C4-2B (cell line): ENCODE measurements around the gene C7orf57.

ENCODE experiments used
- ZFX ChIP-seq: fragments of 450-650 bp; IDR thresholded peaks from 2 replicates; pipeline ENCODE4 v1.6.1; 2017
- TF ChIP-seq, protein P1 (sequence below): fragments of 450-650 bp; conservative IDR thresholded peaks from 2 replicates; pipeline ENCODE4 v1.5.1; 2017; ENCODE audit warnings: mild to moderate bottlenecking

DNA sequence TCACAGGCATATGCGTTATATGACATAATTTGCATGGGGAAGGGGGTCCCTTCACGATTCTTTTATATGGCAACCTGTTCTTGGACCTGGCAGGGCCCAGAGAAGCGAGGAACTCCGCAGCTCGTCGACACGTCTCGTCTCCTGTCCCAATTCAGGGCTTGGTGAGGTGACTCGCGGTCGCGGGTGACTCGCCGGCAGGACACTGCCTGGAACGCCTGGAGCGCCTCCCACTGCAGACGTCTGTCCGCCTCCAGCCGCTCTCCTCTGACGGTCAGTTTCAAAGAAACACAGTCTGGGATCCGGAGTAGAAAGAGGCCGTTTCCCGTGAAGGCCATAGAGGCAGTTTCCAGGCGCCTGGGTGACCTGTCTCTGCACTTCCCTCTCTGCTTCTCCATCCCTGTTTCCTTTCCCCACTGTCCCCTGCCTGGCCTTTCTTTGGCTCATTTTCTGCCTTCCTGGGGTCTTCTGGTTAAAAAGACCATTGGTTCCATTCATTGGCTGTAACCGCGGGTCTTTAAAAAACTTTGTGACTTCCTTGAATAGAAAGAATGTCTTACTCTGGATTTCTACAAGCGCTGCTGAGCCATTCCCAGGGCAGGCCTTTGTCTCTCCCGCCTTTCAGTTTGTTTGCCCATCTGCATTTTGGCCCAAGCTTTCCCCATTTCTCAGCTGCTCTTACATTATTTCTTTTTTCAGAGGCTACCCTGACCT is 54.9 kb downstream of the C7orf57 start:
- TF ChIP-seq, protein P1, sequence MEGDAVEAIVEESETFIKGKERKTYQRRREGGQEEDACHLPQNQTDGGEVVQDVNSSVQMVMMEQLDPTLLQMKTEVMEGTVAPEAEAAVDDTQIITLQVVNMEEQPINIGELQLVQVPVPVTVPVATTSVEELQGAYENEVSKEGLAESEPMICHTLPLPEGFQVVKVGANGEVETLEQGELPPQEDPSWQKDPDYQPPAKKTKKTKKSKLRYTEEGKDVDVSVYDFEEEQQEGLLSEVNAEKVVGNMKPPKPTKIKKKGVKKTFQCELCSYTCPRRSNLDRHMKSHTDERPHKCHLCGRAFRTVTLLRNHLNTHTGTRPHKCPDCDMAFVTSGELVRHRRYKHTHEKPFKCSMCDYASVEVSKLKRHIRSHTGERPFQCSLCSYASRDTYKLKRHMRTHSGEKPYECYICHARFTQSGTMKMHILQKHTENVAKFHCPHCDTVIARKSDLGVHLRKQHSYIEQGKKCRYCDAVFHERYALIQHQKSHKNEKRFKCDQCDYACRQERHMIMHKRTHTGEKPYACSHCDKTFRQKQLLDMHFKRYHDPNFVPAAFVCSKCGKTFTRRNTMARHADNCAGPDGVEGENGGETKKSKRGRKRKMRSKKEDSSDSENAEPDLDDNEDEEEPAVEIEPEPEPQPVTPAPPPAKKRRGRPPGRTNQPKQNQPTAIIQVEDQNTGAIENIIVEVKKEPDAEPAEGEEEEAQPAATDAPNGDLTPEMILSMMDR = no peak
- no peak for TF ChIP-seq ZFX
